Fibroblast of the aortic adventitia (primary cell): ENCODE data around the gene TMEM134. TPM values are rescaled to one million over a fixed set of nuclear protein-coding genes. Genes with fewer than 3 reads are reported as not detected.
"Not testable (repeated sequence)": the region's sequence is repeated elsewhere in the genome, so short reads cannot be mapped to it uniquely, and the experiment has no call there.

ENCODE experiments used
- DNase-seq: peaks from one replicate; pipeline ENCODE4 v3.0.0-alpha.2; 2010; ENCODE audit warnings: low read depth
- H3K4me3 ChIP-seq: 2 replicates; pipeline ENCODE4 v1.5.1; 2011; ENCODE audit warnings: low read depth, mild to moderate bottlenecking, control low read depth, low read length, moderate library complexity
- total RNA-seq: library from RNA; depleted of rRNA; stranded (reverse); fragments of >200 nt; gene quantifications from 2 replicates; pipeline ENCODE4 v1.2.3, GENCODE V29; 2012; ENCODE audit warnings: low replicate concordance
- TF ChIP-seq, protein P1 (sequence below): IDR thresholded peaks from 2 replicates; pipeline ENCODE4 v1.5.1; 2011; ENCODE audit warnings: mild to moderate bottlenecking, low read length, control low read depth, inconsistent platforms; ENCODE audit not compliant: insufficient read depth

Gene TMEM134
- total RNA-seq, 1 donor: 27.9 TPM

DNA sequence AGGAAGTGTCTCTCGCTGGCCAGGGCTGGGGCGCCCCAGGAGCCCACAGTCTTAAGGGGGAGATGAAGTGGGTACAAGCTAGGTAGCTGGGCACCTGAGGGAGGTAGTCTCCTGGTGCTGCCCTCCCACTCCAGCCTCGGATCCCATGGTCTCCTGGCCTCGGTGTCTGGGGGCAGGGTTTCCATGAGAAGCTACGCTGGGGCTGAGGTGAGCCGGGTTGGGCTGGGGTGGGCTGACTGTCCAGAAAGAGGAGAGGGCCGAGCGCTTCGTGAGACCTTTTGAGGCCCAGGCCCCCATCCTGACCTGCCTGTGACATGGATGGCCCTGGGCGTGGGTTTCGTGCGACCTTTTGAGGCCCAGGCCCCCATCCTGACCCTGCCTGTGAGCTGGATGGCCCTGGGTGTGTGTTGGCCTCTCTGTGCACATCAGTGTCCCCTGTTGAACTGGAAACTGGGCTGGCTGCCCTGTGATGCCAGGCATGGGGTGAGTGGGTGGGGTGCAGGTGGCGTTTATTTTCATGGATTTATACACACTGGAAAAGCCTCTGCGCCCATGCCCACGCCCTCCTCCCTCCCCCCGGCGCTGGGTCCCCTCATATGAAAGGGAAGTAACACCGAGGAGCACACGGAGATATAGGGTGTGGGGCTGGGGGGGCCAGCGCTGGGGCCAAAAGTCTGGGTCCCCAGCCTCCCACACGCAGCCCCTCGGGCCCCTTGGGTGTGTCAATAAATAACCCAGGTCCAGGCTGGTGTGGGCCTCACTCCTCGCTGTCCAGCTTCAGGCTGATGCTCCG lies 22.4 kb upstream of the TMEM134 start:
- DNase-seq: no peak
- TF ChIP-seq, protein P1, sequence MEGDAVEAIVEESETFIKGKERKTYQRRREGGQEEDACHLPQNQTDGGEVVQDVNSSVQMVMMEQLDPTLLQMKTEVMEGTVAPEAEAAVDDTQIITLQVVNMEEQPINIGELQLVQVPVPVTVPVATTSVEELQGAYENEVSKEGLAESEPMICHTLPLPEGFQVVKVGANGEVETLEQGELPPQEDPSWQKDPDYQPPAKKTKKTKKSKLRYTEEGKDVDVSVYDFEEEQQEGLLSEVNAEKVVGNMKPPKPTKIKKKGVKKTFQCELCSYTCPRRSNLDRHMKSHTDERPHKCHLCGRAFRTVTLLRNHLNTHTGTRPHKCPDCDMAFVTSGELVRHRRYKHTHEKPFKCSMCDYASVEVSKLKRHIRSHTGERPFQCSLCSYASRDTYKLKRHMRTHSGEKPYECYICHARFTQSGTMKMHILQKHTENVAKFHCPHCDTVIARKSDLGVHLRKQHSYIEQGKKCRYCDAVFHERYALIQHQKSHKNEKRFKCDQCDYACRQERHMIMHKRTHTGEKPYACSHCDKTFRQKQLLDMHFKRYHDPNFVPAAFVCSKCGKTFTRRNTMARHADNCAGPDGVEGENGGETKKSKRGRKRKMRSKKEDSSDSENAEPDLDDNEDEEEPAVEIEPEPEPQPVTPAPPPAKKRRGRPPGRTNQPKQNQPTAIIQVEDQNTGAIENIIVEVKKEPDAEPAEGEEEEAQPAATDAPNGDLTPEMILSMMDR: no peak
- no peak overlapping the region for H3K4me3 ChIP-seq

DNA sequence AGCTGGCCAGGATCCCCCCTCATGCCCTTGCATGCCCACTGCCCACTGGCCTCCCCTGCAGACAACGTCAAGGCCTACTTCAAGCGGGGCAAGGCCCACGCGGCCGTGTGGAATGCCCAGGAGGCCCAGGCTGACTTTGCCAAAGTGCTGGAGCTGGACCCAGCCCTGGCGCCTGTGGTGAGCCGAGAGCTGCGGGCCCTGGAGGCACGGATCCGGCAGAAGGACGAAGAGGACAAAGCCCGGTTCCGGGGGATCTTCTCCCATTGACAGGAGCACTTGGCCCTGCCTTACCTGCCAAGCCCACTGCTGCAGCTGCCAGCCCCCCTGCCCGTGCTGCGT lies 21.6 kb upstream of the TMEM134 start:
- no peak overlapping the region for H3K4me3 ChIP-seq
- TF ChIP-seq, protein P1: no peak
- DNase-seq: no peak

DNA sequence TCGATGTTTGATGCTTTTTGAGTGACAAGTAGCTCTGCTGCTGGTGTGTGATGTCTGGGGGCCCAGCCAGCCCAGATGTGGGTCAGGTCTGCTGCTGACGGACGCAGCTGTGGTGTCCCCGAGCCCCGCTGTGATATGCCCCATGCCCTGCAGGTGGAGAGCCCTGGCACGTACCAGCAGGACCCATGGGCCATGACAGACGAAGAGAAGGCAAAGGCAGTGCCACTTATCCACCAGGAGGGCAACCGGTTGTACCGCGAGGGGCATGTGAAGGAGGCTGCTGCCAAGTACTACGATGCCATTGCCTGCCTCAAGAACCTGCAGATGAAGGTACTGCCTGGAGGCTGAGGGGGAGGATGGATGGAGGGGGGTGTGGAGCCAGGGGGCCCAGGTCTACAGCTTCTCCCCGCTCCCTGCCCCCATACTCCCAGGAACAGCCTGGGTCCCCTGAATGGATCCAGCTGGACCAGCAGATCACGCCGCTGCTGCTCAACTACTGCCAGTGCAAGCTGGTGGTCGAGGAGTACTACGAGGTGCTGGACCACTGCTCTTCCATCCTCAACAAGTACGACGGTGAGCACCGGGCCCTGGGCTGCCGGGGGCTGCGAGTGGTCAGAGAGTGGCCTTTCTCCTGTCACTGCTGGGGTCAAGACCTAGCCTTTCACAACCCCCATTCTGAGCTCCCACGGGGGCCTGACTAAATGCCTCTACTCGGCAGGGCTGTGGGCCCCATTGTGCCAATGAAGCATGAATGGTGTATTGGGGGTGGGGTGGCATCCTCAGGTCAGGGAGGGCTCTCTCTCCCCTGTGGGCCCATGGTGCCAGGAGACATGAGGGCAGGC lies 21.1 kb upstream of the TMEM134 start:
- no peak overlapping the region for H3K4me3 ChIP-seq
- TF ChIP-seq, protein P1: no peak
- DNase-seq: no peak

DNA sequence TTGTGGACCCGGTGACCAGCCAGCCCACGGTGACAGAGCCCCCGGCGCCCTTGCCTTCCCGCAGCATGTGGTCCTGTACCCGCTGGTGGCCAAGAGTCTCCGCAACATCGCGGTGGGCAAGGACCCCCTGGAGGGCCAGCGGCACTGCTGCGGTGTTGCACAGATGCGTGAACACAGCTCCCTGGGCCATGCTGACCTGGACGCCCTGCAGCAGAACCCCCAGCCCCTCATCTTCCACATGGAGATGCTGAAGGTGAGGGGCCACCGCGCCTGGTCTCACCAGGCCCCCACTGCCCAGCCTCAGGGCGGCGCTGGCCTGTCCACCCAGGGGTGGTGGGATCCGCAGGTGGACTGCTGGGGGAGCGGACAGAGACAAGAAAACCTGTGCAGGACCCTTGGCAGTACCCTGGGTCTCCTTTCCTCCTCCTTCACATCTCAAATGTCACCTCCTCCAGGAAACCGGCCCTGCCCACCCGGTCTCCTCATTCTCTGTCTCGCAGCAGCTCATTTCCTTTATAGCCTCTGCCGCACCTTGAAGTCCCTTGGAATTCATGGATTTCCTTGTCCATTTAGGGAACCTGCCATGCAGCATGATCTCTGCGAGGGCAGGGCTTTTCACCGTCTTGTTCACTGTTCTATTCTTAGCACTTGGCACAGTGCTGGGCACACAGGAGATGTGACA lies 20.3 kb upstream of the TMEM134 start:
- TF ChIP-seq, protein P1: no peak
- H3K4me3 ChIP-seq: no peak overlapping the region
- no peak for DNase-seq

DNA sequence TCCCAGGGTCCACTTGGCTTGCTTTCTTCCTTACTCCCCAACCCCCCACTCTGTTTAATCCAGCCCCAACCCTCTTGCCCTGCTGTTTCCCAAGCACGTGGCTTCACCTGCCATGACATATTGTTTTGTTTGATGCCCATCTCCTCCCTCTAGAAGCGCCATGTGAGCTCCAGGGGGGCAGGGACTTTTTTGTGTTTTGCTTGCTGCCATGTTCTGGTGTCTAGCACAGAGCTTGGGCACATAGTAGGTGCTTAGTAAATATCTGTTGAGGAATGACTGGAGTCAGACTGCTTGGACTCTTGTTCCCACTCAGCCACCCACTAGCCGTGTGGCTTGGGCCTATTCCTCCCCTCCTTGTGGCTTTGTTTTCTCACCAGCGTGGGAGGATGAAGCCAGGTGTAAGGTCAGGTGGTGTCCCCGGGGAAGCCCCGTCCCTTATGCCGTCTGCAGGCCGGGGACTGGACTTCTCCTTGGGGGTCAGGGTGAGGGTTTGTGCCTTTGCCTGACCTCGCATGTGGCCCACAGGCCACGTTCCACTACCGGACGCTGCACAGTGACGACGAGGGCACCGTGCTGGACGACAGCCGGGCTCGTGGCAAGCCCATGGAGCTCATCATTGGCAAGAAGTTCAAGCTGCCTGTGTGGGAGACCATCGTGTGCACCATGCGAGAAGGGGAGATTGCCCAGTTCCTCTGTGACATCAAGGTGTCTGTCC lies 17.6 kb upstream of the TMEM134 start:
- no peak overlapping the region for H3K4me3 ChIP-seq
- DNase-seq: no peak
- TF ChIP-seq, protein P1: no peak

DNA sequence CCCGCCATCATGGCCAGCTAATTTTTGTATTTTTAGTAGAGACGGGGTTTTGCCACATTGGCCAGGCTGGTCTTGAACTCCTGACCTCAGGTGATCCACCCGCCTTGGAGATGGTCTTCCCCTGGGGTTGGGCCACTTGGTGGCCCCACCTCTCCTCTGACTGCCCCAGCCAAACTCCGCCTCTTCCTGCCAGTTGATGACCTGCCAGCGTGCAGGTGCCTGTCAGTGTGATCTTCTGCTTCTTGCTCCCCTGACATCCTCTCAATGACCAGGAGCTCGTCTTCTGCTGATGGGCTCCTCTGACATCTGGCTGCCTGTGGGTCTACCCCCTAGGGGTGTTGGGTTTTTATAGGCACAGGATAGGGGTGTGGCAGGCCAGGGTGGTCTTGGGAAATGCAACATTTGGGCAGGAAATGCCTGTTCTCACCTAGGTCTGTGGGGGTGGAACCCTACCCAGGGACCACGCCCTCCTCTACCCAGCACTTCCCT lies 16.9 kb upstream of the TMEM134 start:
- not testable (repeated sequence) for H3K4me3 ChIP-seq, DNase-seq
